Measurements from ENCODE around the gene MRPS12.

Gene MRPS12

GRCh38 chr19:38919837-38920601 is 10.7 kb upstream of the MRPS12 start:
- no peak overlapping the region for H3K4me2 ChIP-seq (ENCODE audit: low read length)
- no peaks in the 10 kb centered on the region for H3K4me1 ChIP-seq (ENCODE audit: low read length)
- H3K27ac ChIP-seq (ENCODE audit: low read length): no peak overlapping the region
- no peaks in the 10 kb centered on the region for H3K27me3 ChIP-seq (ENCODE audit: low read depth, low read length)
- no peak overlapping the region for H2AFZ ChIP-seq (ENCODE audit: low read depth, low read length)
- no peaks in the 10 kb centered on the region for H3K9me3 ChIP-seq (ENCODE audit: insufficient read depth, low read length)
- TF ChIP-seq EZH2phosphoT487 (IDR thresholded peaks at IDR 0.05; ENCODE audit: low read depth) (no peak), CTCF (IDR thresholded peaks at IDR 0.05; ENCODE audit: low read depth, low read length) (no peak)
- no peaks in the 10 kb centered on the region for H3K79me2 ChIP-seq (ENCODE audit: low read length)
- peaks cover 29% of the 10 kb centered on the region for H3K36me3 ChIP-seq (replicated peaks; ENCODE audit: low read depth, low read length)
- no peak overlapping the region for H3K9ac ChIP-seq (ENCODE audit: low read length)
- H4K20me1 ChIP-seq (ENCODE audit: insufficient read depth, low read length): no peaks in the 10 kb centered on the region
- H3K4me3 ChIP-seq (ENCODE audit: low read length): no peak overlapping the region

GRCh38 chr19:38920602-38921419 is 9.9 kb upstream of the MRPS12 start:
- no peaks in the 10 kb centered on the region for H4K20me1 ChIP-seq (ENCODE audit: insufficient read depth, low read length)
- H3K79me2 ChIP-seq (ENCODE audit: low read length): no peaks in the 10 kb centered on the region
- H3K9me3 ChIP-seq (ENCODE audit: insufficient read depth, low read length): no peaks in the 10 kb centered on the region
- H3K4me2 ChIP-seq (ENCODE audit: low read length): no peak overlapping the region
- H3K4me1 ChIP-seq (ENCODE audit: low read length): no peaks in the 10 kb centered on the region
- H3K4me3 ChIP-seq (ENCODE audit: low read length): no peak overlapping the region
- no peak overlapping the region for H3K9ac ChIP-seq (ENCODE audit: low read length)
- peaks cover 33% of the 10 kb centered on the region for H3K36me3 ChIP-seq (replicated peaks; ENCODE audit: low read depth, low read length)
- TF ChIP-seq CTCF (IDR thresholded peaks at IDR 0.05; ENCODE audit: low read depth, low read length) (no peak), EZH2phosphoT487 (IDR thresholded peaks at IDR 0.05; ENCODE audit: low read depth) (no peak)
- H3K27ac ChIP-seq (ENCODE audit: low read length): no peak overlapping the region
- H3K27me3 ChIP-seq (ENCODE audit: low read depth, low read length): no peaks in the 10 kb centered on the region
- no peak overlapping the region for H2AFZ ChIP-seq (ENCODE audit: low read depth, low read length)

- Histone ChIP-seq H3K79me2 (ENCODE audit: low read length) (no peaks in the 10 kb centered on the region), H3K27ac (ENCODE audit: low read length) (no peak overlapping the region), H3K9me3 (ENCODE audit: insufficient read depth, low read length) (no peaks in the 10 kb centered on the region), H3K4me3 (ENCODE audit: low read length) (no peak overlapping the region), H3K4me2 (ENCODE audit: low read length) (no peak overlapping the region), H3K9ac (ENCODE audit: low read length) (no peak overlapping the region), H3K27me3 (ENCODE audit: low read depth, low read length) (no peaks in the 10 kb centered on the region), H4K20me1 (ENCODE audit: insufficient read depth, low read length) (no peaks in the 10 kb centered on the region), H3K4me1 (ENCODE audit: low read length) (no peaks in the 10 kb centered on the region), H2AFZ (ENCODE audit: low read depth, low read length) (no peak overlapping the region), H3K36me3 (replicated peaks; ENCODE audit: low read depth, low read length) (peaks cover 36% of the 10 kb centered on the region)
- no peak for TF ChIP-seq CTCF (IDR thresholded peaks at IDR 0.05; ENCODE audit: low read depth, low read length)
- TF ChIP-seq EZH2phosphoT487 (IDR thresholded peaks at IDR 0.05; ENCODE audit: low read depth): no peak
Measured at GRCh38 chr19:38921420-38922274, 9.1 kb upstream of the MRPS12 start.

All from OCI-LY3 (cell line).